Loucy (cell line): ENCODE data around the gene APC2.

Experiments
- CTCF ChIP-seq: fragments of 200-600 bp; sonication (generic); conservative IDR thresholded peaks from 2 replicates; pipeline ENCODE4 v1.5.1; 2014; ENCODE audit warnings: mild to moderate bottlenecking, antibody characterized with exemption, low read length
- EZH2phosphoT487 ChIP-seq: fragments of 200-600 bp; IDR thresholded peaks from 2 replicates; pipeline ENCODE4 v1.6.1; 2018; ENCODE audit warnings: antibody characterized with exemption, mild to moderate bottlenecking, moderate library complexity, borderline replicate concordance

- TF ChIP-seq CTCF, result no peak
- TF ChIP-seq EZH2phosphoT487, result no peak
Measured at GRCh38 chr19:1420590-1420989, 29.3 kb upstream of the APC2 start.
